ENCODE measurements around the gene ATP6V0E1.

The ATP6V0E1 gene

DNA sequence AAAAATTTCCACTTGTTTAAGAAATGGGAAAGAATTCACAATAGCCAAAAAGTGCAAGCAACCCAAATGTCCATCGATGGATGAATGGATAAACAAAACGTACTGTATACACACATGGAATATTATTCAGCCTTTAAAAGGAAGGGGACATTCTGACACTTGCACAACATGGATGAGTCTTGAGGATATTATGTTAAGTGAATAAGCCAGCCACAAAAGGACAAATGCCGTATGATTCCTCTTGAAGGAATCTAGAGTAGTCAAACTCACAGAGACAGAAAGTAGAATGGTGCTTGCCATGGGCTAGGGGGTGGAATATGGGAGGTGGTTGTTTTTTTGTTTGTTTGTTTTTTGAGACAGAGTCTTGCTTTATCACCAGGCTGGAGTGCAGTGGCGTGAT, 3.8 kb upstream of the ATP6V0E1 start:
- H3K36me3 ChIP-seq (ENCODE audit: control insufficient read depth in 2 of 2, insufficient read depth in 1 of 2, low read length in 2 of 2) = no peaks in the 10 kb centered on the region
- H3K27ac ChIP-seq (ENCODE audit: extremely low read depth, low read depth, low read length) = no peak overlapping the region
- ChIA-PET POLR2A (no interaction called here), CTCF (interaction anchor here (0.9 to 1.7 kb wide), 3 partner anchors 78 to 302 kb away, joined by 3 to 9 read pairs (median 6); no protein-coding TSS in a partner anchor)
- TF ChIP-seq ZNF146 (tag by site-specific recombination; IDR thresholded peaks at IDR 0.05) (0 out of 2 replicates have a peak, but pooled peaks have one; percentile 14), ZNF677 (tag by site-specific recombination; IDR thresholded peaks at IDR 0.05) (no peak), ZNF37A (tag by site-specific recombination; IDR thresholded peaks at IDR 0.05) (no peak)
- H3K4me3 ChIP-seq (ENCODE audit: low read depth, low read length) = no peak overlapping the region
- H3K9me3 ChIP-seq (ENCODE audit: control insufficient read depth, insufficient read depth, low read depth, low read length) = no peaks in the 10 kb centered on the region
- H3K4me1 ChIP-seq (ENCODE audit: control insufficient read depth, insufficient read depth, low read length) = no peaks in the 10 kb centered on the region; the same call in 1 of the 2 replicates

DNA sequence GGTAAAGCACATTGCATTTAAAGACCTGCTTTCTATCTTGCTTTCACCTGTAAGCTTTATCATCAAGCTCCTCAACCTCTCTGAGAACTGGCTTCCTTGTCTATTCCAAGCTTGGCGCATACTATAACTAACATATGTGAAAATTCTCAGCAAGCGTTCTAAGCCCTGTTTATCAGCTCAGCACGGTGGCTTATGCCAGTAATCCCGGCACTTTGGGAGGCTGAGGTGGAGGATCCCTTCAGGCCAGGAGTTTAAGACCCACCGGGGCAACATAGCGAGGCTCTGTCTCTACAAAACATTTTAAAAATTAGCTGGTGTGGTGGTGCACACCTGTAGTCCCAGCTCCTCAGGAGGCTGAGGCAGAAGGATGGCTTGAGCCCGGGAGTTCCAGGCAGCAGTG, 1.6 kb upstream of the ATP6V0E1 start:
- CTCF ChIA-PET = interaction anchor here (0.9 to 1.4 kb wide), 4 partner anchors 184 to 303 kb away, joined by 3 to 5 read pairs (median 3); no protein-coding TSS in a partner anchor
- TF ChIP-seq, protein P1, sequence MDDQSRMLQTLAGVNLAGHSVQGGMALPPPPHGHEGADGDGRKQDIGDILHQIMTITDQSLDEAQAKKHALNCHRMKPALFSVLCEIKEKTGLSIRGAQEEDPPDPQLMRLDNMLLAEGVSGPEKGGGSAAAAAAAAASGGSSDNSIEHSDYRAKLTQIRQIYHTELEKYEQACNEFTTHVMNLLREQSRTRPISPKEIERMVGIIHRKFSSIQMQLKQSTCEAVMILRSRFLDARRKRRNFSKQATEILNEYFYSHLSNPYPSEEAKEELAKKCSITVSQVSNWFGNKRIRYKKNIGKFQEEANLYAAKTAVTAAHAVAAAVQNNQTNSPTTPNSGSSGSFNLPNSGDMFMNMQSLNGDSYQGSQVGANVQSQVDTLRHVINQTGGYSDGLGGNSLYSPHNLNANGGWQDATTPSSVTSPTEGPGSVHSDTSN (CRISPR knock-in tag; IDR thresholded peaks at IDR 0.05) = no peak
- TF ChIP-seq GLIS1 (tag by site-specific recombination; IDR thresholded peaks at IDR 0.05) = no peak
- TF ChIP-seq, protein P2, sequence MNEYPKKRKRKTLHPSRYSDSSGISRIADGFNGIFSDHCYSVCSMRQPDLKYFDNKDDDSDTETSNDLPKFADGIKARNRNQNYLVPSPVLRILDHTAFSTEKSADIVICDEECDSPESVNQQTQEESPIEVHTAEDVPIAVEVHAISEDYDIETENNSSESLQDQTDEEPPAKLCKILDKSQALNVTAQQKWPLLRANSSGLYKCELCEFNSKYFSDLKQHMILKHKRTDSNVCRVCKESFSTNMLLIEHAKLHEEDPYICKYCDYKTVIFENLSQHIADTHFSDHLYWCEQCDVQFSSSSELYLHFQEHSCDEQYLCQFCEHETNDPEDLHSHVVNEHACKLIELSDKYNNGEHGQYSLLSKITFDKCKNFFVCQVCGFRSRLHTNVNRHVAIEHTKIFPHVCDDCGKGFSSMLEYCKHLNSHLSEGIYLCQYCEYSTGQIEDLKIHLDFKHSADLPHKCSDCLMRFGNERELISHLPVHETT (tag by site-specific recombination; IDR thresholded peaks at IDR 0.05) = no peak
- TF ChIP-seq ZNF560 (tag by site-specific recombination; IDR thresholded peaks at IDR 0.05; ENCODE audit: borderline replicate concordance) = no peak
- no peak for TF ChIP-seq ZNF146 (tag by site-specific recombination; IDR thresholded peaks at IDR 0.05)
- no peak for TF ChIP-seq ZNF629 (tag by site-specific recombination; IDR thresholded peaks at IDR 0.05)
- no peak for TF ChIP-seq GLI4 (tag by site-specific recombination; IDR thresholded peaks at IDR 0.05)
- TF ChIP-seq, protein P3, sequence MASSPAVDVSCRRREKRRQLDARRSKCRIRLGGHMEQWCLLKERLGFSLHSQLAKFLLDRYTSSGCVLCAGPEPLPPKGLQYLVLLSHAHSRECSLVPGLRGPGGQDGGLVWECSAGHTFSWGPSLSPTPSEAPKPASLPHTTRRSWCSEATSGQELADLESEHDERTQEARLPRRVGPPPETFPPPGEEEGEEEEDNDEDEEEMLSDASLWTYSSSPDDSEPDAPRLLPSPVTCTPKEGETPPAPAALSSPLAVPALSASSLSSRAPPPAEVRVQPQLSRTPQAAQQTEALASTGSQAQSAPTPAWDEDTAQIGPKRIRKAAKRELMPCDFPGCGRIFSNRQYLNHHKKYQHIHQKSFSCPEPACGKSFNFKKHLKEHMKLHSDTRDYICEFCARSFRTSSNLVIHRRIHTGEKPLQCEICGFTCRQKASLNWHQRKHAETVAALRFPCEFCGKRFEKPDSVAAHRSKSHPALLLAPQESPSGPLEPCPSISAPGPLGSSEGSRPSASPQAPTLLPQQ (tag by site-specific recombination; IDR thresholded peaks at IDR 0.05) = no peak
- TF ChIP-seq ZFP69B (tag by site-specific recombination; IDR thresholded peaks at IDR 0.05) = no peak
- TF ChIP-seq ZNF404 (tag by site-specific recombination; IDR thresholded peaks at IDR 0.05) = no peak
- TF ChIP-seq KLF9 (tag by site-specific recombination; IDR thresholded peaks at IDR 0.05; ENCODE audit: low read depth) = no peak
- no peak for TF ChIP-seq ZNF837 (tag by site-specific recombination; IDR thresholded peaks at IDR 0.05)
- TF ChIP-seq ZNF747 (tag by site-specific recombination; IDR thresholded peaks at IDR 0.05) = no peak
- TF ChIP-seq ZNF133 (tag by site-specific recombination; IDR thresholded peaks at IDR 0.05) = no peak
- TF ChIP-seq ZNF600 (tag by site-specific recombination; IDR thresholded peaks at IDR 0.05) = no peak
- TF ChIP-seq ZNF221 (tag by site-specific recombination; IDR thresholded peaks at IDR 0.05; ENCODE audit: borderline replicate concordance) = no peak
- Histone ChIP-seq H3K4me3 (ENCODE audit: low read depth, low read length) (no peak overlapping the region), H3K4me1 (ENCODE audit: control insufficient read depth, insufficient read depth, low read length) (no peaks in the 10 kb centered on the region; the same call in 1 of the 2 replicates), H3K27ac (ENCODE audit: extremely low read depth, low read depth, low read length) (no peak overlapping the region), H3K36me3 (ENCODE audit: control insufficient read depth in 2 of 2, insufficient read depth in 1 of 2, low read length in 2 of 2) (peaks cover 3 to 14% of the 10 kb centered on the region in 2 experiments; a peak in 2 of 3 replicates), H3K9me3 (ENCODE audit: control insufficient read depth, insufficient read depth, low read depth, low read length) (no peaks in the 10 kb centered on the region)
- POLR2A ChIA-PET = interaction anchor here (1.1 kb wide), 1 partner anchor 210 kb away, joined by 3 read pairs; no protein-coding TSS in a partner anchor

Data from HEK293 (cell line).